HG03103 (cell line): ENCODE results near the gene CHRD.

Experiments
- ATAC-seq: cut with Tn5 transposase; IDR thresholded peaks from one replicate; pipeline ENCODE4 v1.9.1; 2021; ENCODE audit warnings: low read depth; ENCODE audit not compliant: unreplicated experiment

Gene CHRD

DNA sequence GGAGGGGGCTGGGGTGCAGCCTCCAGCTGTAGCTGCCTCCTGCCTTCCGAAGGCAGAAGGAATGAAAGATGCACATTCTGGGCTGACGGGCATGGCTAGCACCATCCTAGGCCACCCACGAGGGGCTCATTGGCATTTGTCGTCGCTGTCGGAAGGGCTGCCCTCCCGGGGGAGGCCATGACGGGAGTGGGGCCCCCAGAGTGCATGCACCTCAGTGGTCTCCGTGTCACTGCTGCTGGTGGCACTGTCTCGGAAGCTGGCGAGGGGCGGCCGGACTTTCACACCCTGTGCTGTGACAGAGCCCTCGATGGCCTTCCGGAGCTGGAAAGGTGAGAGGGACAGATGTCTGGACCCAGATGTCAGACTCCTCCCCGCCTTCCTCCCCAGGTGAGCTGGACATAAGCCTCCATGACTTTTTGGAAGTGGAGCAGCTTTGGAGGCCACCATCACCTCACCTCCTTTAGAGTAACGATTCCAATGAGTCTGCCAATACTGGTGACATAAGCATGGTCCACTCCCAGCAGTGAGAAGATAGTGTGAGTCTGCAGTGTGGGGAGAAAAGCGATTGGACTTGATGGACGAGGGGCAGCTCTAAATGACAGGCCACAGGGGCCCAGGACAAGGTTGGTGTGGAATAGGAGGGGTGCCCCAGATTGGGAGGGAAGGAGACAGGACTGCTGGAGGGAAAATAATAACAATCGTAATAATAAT is 33.2 kb upstream of the CHRD start:
- no peak for ATAC-seq

DNA sequence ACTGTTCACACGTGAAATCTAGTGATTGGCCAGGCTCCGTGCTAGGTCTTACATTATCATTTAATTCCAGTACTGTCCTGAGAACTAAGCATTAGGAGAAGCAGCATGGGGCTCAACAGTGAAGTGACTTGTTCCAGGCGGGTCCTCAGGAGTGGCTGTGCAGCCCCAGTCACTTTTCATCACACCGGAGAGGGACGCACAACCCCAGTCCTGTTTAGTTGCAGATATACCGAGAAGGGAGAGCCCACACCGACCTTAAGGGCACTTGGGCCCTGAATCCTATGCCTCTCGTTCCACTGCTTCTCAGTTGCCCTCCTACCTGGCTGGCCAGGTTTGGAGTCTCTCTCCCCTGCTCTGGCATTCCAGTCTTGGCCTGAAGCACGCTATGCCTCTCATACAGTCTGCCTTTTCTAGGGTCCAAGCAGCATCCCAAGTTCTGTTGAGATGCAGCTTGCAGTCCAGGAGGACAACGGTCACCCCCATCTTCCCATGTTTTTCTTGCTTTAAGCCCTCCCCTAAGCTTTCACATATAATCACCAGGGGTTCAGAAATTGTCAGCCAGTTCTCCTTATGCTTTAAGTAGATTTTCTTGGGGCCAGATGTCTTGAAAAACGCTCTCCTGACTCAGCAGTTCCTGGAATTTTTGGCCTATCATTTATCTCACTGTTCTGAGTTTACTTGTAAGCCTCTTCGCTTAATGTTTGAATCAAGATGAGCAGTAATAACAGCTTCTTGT is 32.4 kb upstream of the CHRD start:
- no peak for ATAC-seq

DNA sequence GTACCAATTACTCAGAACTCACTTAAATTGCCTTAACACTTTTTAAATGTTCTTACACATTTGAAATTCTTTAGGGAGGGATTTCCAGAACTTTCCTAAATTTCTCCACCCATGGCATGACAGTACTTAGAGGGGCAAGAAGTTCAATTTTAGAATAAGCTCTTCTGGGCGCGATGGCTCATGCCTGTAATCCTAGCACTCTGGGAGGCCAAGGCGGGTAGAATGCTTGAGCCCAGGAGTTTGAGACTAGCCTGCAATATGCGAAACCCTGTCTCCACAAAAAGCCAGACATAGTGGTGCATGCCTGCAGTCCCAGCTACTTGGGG is 31.8 kb upstream of the CHRD start:
- no peak for ATAC-seq

DNA sequence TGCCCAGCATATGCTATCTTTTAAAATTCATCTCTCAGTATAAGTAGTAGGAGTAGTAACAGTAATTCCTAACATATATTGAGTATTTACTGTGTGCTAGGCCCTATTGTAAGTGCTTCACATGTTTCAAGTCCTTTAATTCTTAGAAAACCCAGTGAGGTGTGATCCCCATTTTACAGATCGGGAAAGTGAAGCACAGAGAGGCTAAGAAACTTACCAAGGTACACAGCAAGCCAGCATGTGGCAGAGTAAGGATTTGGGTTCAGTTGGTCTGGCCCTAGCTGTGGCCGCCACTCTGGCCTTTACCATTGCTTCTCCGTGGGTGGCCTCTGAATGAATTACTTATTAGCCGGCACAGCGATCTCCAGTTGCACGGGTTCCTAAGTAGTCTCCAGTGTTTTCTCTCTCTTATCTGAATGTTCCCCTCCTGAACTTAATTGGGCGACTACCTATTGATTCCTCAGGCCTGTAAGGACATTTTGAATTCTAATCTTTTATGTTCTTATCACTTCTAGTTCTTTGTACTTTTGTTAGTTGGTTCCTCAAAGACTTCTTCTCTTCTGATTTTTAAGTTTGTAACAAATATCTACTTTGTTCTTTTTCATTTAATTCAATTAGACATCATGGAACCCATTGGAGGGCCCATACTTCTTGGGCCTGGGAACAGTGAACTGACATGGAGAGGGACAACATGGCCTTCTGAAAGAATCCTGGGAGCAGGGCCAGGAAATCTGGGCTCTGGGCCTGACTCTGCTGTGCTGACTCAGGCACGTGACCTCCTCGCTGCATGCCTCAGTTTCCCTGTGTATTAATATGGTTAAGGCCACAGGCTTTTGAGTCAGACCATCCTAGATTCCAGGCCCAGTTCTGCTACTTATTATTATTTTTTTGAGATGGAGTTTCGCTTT is 30.0 kb upstream of the CHRD start:
- ATAC-seq = no peak

DNA sequence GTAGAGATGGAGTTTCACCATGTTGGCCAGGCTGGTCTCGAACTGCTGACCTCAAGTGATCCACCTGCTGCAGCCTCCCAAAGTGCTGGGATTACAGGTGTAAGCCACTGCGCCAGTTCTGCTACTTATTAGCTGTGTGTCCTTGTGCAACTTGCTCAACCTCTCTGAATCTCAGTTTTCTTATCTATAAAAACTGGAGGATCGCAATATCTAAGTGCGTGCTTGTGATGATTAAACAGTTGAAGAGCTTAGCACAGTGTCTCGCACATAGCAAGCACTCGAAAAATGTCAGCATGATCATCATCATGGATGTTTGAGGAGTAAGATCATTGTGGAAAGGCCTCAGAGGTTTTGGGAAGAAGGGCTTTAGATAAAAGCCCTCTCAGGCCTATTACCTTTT is 29.2 kb upstream of the CHRD start:
- ATAC-seq = no peak

DNA sequence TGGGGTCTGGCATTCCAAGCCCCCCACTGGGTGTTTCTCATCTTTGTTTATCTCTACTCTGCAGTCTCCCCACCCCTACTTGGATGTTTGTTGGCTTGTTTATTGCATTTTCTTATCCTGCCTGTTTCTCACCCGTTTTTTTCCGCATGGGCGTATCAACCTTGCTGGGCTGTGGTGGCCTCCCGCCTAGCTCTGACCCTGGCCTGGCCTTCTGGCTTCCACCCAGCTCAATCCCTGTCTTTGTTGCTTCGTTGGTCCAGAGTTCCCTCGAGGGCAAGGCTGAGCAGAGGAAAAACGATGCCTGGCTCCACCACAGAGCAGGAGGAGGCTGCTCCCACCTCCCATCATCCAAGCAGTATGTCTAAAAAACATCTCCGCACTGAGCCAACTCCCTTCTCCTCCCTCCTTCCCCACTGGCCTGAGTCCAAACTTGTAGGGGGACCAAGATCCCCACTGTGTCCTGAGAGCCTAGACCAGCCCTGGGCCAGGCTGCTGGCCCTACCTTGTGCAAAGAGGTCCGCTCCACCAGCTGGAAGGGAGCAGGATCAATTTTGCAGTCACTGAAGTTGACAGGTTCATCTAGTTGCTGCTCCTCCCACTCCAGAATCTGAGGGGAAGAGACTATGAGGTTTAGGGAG is 28.2 kb upstream of the CHRD start:
- no peak for ATAC-seq

DNA sequence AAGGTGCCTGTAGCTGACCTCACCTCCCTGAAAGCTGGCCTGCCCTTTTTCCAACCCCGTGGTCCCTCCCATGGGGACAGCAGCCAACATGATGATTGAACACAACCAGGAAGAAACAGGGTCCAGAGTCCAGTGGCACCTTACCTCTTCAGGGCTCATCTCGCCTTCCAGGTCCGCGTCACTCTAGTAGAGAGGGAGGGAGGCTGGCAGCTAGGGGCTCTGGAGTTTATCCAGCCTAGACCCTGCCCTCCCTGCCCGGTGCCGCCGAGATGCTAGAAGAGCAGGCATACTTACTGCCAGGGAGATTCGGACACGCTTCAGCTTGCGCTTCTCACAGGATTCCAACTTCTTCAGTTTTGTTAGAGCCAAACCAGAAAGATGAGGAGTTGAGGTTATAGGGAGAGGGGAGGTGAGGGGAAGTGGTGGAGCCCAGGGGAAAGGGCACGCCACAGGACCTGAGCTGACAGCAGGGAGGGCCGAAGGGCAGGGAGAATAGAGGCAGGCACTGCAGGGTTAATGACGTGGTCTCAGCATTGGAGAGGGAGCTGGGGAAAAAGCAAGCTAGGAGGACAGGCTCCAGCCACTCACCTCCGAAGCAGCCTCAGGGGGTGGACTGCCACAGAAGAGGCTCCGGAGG is 27.6 kb upstream of the CHRD start:
- no peak for ATAC-seq

DNA sequence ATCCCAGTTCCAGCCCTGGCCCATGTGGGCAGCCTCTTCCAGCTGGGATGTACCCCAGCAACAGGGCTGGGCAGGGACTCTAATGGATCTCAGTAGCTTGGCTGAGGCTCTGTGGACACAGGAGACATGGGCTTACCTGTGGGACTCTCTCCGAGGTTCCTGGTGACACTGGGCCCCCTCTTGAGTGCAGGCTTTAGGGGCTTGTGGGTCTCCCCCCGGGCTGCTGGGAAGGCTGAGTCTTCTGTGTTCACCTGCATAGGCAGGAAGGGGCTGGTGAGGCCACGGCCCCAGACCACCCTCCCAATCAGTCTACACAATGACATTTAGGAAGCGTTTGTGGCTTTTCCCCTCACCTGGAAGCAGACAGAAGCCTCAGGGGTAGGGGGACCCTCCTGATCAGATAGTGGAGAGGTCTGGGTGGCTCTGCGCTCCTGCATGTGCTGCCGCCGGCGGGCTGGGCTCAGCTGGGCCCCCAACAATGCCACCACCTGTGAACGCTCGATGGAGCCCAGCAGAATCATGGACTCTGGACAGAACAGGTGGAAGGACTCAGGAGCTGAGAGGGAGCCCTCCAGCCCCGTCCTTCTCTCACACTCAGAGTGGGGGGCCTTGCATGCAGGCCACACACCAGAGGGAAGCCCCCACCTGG is 26.8 kb upstream of the CHRD start:
- ATAC-seq = no peak

DNA sequence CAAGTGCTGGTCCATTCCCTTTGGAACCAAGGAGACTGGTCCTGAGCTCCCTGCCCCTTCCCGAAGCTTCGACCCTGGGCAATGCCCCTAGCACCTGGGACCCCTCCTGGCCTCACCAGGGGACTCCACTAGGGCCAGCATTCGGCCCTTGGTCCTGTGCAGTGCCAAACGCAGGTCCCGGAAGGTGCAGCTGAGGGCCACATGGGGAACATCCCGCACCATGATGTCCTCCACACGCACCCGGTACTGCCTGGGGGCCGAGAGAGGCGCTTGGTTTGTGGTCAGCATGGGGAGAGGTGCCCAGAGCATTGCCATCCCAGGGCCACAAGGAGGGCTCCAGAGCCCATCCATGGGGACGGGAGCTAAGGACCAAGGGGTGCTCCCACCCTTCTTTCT is 26.3 kb upstream of the CHRD start:
- no peak for ATAC-seq

DNA sequence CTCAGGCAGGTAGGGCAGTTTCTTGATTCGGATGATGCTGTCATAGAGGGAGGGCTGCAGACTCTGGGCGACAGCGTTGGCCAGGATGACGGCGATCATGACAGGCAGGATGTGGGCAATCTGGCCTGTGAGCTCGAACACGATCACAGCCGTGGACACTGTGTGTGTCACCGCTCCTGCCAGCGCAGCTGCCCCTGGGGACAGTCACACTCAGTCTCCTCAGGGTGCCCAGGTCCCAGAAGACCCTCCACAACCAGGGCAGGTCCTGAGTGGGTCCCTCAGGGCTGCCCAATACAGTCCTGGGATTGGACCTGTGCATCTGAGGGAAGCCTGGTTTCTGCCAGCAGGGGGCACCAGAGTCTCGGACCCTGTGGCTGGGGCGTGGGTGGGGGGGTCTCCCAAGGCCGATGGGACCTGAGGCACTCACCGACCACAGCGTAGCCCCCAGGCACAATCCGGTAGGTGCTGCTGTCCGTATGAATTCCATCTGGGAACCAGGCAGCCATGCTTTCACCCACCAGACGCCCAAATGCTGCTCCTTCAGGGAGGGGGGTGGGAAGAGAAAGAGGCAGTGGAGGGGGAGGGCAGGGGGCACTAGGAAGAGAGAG is 25.6 kb upstream of the CHRD start:
- ATAC-seq = no peak

DNA sequence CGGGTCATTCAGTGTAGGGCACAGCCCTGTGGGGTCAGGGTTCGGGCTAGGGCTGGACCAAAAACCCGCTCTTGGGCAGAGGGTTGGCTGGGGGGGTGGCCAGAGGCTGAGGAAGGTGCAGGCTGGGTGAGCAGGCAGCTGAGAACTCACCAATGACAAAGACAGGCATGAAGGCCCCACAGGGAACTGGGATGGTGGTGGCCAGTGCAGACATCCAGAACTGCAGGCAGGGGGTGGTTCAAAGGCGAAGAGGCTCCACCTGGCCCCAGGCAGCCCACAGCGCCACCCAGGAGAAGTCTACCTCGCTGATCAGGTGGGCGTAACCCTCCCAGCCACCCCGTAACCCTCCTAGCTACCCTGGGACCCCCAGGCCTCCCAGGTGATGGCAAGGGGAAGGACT is 25.1 kb upstream of the CHRD start:
- no peak for ATAC-seq

DNA sequence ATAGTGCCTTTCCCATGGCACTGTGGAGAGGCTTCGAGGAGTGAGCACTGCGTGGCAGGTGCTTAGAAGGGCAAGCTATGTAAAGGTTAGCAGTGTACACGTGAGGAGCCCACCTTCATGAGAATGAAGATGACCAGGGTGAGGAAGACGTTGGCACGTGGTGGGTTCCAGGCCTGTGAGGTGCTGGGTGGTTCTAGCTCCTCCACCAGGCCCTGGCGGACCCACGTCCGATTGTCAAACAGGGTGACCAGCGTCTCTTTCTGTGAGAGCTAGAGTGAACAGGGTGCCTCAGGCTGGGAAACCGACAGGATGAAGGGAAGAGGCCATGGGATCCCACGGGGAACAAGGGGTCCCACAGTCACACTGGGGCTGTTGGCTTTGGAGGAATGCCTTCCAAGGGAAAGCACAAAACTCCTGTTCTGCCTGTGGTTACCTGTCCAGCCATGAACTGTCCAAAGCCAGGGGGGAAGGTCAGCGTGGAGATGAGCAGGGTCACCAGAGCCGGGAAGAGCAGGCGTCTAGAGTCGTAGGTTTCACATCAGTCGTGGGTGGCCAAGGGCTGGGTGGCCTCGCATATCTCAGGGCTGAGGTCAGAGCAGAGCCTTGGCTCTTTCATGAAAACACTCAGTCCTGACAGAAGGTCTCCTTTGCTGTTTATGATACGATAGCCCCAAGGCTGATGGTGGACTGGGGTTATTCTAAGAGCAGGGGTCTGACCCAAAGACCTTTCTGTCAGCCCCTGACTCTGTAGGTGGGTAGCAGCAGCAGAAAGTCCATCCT is 24.4 kb upstream of the CHRD start:
- ATAC-seq = no peak

DNA sequence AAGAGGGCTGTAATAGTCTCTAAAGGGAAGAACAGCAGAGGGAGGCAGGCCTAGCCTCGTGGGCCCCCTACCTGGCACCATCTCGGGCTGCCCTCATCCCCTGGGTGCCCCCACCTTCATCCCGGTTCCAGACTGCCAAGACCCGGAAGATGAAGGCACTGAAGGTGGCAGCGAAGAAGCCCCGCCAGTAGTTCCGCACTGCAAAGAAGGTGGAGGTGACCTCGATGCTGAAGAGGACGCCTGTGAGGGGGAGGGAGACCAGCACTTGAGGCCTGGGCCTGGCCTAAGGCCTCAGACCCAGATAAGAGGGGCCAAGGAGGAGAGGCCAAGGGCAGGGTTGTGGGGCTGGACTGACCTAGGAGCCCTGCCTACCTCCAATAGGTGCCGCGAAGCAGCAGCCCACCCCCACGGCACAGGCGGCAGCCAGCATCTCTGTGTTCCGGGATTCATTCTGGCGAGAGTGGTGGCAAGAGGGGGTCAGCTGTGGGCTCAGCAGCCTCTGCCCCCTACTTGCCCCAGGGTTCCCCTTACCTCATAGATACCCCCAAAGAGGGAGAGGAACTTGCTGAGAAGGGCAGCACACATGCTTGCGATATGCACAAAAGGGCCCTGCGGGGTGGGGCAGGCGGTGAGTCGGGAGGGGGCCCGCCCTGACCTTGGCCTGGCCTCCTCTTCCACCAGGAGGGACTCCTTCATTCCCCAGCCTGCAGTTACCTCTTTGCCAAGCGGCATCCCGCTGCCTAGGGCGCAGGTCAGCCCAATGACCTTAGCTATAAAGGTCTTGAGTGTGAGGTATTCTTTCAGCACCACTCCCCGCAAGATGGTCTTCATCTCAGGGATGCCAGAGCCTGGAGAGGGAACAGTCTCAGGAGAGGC is 22.4 kb upstream of the CHRD start:
- ATAC-seq = no peak

DNA sequence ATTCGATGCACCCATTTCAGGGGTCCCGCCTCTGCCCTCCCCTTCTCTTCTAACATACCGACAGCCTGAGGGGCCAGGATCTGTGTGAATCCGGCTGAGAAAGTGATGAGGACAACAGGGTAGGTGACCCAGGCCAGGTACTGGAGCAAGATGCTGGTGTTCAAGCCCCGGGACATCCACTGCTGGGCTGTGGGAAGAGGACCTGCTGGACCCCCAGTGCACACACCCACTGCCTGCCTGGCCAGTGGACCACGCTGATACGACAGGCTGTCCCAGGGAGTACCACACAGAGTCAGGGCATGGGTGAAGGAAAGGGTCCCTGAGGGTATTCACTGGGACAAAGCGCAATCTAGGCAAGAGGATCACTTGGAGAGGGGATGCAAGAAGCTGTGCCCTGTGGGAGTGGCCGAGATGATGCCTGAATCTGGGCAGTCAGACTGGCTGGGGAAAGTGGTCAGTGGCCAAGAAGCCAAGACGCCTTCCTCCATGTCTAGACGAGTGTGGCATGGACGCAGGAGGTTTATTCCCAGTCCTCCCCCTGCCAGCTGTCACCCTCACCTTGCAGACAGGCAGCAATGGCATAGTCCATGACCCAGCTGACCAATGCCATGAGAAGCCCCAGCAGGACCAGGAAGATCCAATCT is 21.6 kb upstream of the CHRD start:
- no peak for ATAC-seq

DNA sequence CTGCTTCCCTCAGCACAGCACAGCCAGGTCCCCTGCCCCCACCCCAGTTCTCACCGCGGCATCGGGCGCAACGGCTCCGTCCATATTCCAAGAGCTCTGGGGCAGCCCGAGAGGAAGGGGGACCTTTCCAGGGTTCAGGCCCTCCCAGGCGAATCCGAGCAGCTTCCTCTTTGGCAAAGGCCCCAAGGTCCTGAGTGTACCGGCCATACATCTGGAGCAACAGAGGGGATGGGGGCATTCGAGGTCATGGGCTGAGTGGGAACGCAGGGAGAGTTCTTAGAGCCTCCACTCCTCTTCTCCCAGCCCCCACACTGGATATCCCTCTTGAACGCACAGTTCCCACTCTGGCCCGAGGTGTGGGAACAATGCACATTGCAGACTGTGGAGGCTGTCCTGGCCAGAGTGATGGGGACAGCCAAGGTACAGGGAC is 20.9 kb upstream of the CHRD start:
- ATAC-seq = no peak

DNA sequence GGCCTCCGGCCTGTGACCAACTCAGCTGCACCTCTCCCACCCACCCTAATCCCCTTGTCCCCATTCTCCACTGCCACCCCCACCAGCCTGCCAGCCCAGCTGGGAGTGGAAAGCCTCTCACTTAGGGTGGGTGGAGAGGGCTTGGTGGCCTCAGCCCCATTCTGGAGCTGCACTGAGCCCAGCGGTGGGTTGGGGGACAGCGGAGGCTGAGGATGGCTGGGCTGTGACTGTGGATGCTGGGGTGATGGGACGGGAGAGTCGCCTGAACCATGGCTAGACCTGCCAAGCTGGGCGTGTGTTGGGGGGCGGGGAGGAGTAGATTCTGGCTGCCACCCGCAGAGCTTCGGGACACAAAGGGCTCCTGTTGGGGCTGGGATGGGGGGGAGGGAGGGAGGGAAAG is 20.2 kb upstream of the CHRD start:
- no peak for ATAC-seq
